GM19395 (cell line): ENCODE data around the gene TSHB.
A peak's percentile ranks its signal among the peaks of the same experiment; 100 is the strongest.
"Not testable (repeated sequence)": the region's sequence is repeated elsewhere in the genome, so short reads cannot be mapped to it uniquely, and the experiment has no call there.

Experiments
- ATAC-seq: cut with Tn5 transposase; IDR thresholded peaks from one replicate; pipeline ENCODE4 v1.9.1; 2021; ENCODE audit warnings: mild to moderate bottlenecking, moderate library complexity; ENCODE audit not compliant: unreplicated experiment

Gene TSHB

GRCh38 chr1:115029526-115029925, at the start of gene TSHB:
TSHB (plus strand) TSS chr1:115029826; CDS start chr1:115033363, 3,537 bp downstream.
- ATAC-seq: no peak

- no peak for ATAC-seq
Measured at GRCh38 chr1:114982251-114982650, 47.4 kb upstream of the TSHB start.

- no peak for ATAC-seq
Measured at GRCh38 chr1:114986286-114986685, 43.3 kb upstream of the TSHB start.

GRCh38 chr1:114988095-114988494, 41.5 kb upstream of the TSHB start:
- no peak for ATAC-seq

GRCh38 chr1:114997510-114998289, 31.9 kb upstream of the TSHB start:
- no peak for ATAC-seq

- no peak for ATAC-seq
Measured at GRCh38 chr1:115006191-115006590, 23.4 kb upstream of the TSHB start.

- ATAC-seq: no peak
Measured at GRCh38 chr1:115012006-115012405, 17.6 kb upstream of the TSHB start.

- ATAC-seq: no peak
Measured at GRCh38 chr1:115012434-115012833, 17.2 kb upstream of the TSHB start.

- no peak for ATAC-seq
Measured at GRCh38 chr1:115013792-115014191, 15.8 kb upstream of the TSHB start.

GRCh38 chr1:115019549-115019948, 10.1 kb upstream of the TSHB start:
- not testable (repeated sequence) for ATAC-seq

DNA sequence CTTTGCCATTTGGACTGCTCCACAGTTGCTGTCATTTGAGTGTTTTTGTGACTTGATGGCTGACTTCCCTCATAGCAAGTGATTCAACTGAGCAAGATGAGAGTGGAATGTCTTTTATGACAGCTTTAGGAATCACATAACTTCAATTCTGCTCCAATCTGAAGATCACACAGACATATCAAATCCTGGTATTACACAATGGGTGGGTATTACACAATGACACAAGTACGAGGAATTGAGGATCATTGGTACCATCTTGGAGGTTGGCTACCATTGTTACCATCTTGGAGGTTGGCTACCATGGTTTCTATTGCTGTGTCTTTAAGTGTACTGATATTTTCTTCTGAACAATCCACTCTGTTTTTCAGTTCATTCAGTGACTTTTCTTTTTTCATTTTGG, 8.5 kb upstream of the TSHB start:
- no peak for ATAC-seq

DNA sequence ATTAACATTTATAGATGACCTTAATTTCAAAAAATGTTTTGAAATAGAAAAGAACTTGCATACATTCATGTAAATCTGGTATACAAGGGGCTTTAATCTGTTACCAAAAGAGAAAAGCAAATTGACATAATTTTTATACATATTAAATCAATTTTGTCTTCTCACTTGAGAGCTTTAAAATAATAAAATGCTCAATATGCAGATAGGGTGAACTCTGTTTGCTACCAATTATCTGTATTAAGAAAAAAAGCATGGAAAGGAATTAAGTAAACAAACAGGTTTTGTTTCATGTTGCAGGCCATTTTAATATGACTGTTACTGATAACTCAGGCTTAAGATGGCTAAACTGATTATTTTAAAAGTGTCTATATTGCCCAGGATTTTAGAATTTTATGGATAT, 6.0 kb upstream of the TSHB start:
- no peak for ATAC-seq

GRCh38 chr1:115031595-115031994, 2.0 kb downstream of the TSHB start:
- ATAC-seq: no peak

DNA sequence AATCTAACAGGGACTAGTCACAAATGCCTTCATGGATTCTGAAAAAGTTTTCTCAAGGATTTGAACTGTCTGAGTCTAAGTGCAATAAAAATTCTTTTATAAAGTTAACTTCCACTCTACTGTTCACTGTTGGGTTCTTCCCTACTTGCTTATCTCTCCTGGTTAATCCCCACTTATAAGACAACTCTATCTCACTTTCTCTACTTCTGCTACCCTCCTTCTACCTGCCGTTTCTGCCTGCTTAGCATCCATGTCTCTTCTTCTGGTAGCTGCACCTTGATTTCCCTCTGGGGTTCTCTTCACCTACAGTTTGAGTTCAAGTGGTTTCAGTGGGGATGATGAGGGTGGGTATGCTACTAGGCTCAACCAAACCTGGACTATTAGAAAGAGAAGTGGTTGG, 6.0 kb downstream of the TSHB start:
- no peak for ATAC-seq

GRCh38 chr1:115036814-115037507, 7.3 kb downstream of the TSHB start:
- ATAC-seq: no peak

GRCh38 chr1:115040501-115040900, 10.9 kb downstream of the TSHB start:
- ATAC-seq: no peak

GRCh38 chr1:115041654-115042053, 12.0 kb downstream of the TSHB start:
- no peak for ATAC-seq

- ATAC-seq: no peak
Measured at GRCh38 chr1:115046751-115047150, 17.1 kb downstream of the TSHB start.

GRCh38 chr1:115051850-115052249, 22.2 kb downstream of the TSHB start:
- ATAC-seq: no peak

GRCh38 chr1:115052454-115053083, 22.9 kb downstream of the TSHB start:
- ATAC-seq: peak; percentile 73

DNA sequence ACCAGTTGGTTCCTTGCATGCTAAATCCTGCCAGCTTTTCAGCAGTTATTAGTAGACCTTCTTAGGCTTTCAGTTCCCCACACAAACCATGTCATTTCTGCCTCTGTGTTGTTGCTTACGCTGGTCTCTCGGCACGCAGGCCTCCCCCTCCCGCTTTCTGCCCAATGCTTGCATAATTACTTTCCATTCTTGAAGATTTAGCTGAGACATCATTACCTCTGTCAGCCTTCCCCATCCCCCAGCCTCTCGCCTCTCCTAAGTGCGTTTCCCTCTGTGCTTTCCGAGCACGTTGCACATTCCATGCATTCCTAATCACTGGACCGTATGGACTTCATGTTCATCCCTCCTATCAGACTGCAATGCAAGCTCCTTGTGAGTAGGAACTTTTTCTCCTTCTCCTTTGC, 26.8 kb downstream of the TSHB start:
- no peak for ATAC-seq
